GM23248 (cell line): ENCODE data around the gene LMCD1.

Source experiments
- EZH2 ChIP-seq: fragments of 200-600 bp; sonication (generic); IDR thresholded peaks from 2 replicates; pipeline ENCODE4 v1.6.1; 2018; ENCODE audit warnings: antibody characterized with exemption, mild to moderate bottlenecking; ENCODE audit not compliant: insufficient read depth, poor library complexity, severe bottlenecking
- EZH2phosphoT487 ChIP-seq: fragments of 200-600 bp; sonication (generic); IDR thresholded peaks from 2 replicates; pipeline ENCODE4 v1.6.1; 2018; ENCODE audit warnings: antibody characterized with exemption, moderate library complexity, mild to moderate bottlenecking, low read depth; ENCODE audit not compliant: insufficient read depth

DNA sequence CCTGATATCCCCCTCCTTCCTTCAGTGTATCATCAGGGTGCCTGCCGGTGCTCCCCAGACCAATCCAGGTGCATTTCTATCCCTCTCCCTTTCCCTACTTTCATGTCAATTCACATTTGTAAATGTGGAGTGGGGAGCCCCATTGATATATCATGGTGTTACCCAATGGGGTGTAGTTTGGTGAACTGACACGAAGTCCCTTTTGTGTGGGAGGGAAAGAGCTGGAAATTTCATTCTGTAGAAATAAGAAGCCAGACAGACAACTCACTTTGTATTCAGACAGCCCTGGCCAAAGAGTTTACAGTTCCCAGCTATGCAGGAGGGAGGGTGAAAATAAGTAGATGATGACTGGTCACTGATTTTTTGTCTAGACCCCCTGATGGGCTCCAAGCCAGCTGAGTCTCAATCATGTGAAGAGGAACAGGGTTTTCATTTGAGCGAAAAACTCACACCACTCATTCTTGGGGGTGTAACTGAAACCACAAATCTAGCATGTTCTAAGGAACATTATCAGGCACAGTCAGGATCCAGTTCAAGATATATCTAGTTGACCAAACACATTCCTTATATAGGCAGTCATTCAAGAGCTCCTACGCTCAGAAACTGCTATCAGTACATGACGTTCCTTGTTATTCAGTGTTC lies 58.9 kb downstream of the LMCD1 start:
- TF ChIP-seq EZH2phosphoT487 (no peak), EZH2 (no peak)
